ENCODE measurements around the gene ATMIN. TPM values are rescaled to one million over a fixed set of nuclear protein-coding genes. Genes with fewer than 3 reads are reported as not detected.

The ATMIN gene
- total and polyA plus RNA-seq, 2 of the 13 experiments (the other 11 are each of a cell fraction or from before 2014, with no cell fraction given), result 34.6 to 60.4 TPM

DNA sequence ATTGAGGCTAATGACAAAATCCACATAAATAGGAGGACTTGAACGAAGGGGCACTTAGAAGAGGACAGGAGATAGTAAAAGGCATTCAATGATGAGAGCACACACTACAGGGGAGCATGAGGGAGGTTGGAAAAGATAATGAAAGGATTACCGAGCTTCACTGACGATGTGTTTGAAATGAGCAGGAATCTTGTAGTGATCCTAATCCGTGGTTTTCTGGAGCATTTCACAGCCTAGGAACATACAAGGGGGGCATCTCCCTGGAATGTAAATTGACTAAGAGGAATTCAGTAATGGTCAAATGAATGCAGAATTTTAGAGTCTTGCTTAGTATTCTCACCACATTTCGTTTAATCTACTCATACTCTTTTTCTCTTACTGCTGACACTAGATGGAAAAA, 5.2 kb downstream of the ATMIN start:
- in situ Hi-C loops (cut with HindIII; ENCODE audit: extremely low pct_ligation_motif_present, low pct_unique_long_range_greater_than_20kb), result loop anchor here (25.0 kb wide), 1 partner anchor 696 kb away; no protein-coding TSS in a partner anchor
- intact Hi-C loops (cut with micrococcal nuclease; ENCODE audit: unreplicated experiment), result no loop called here
- no peak for ATAC-seq
- no peak overlapping the region for H2AFZ ChIP-seq (ENCODE audit: low read length)
- 94% methylated on average over 5 of the region's 5 CpGs for WGBS (ENCODE audit: low lambda C conversion rate)
- H3K4me3 ChIP-seq (replicated peaks in 1 of 3; ENCODE audit: insufficient read depth in 1 of 3, low read depth in 2 of 3, low read length in 3 of 3), result no peak overlapping the region
- TF ChIP-seq IKZF1 (IDR thresholded peaks at IDR 0.05) (no peak), NPAS2 (CRISPR knock-in tag; IDR thresholded peaks at IDR 0.05; ENCODE audit: borderline replicate concordance) (no peak), ZNF557 (CRISPR knock-in tag; IDR thresholded peaks at IDR 0.05) (no peak), MEF2D (CRISPR knock-in tag; IDR thresholded peaks at IDR 0.05) (no peak), SAFB2 (CRISPR knock-in tag; IDR thresholded peaks at IDR 0.05; ENCODE audit: borderline replicate concordance, low read depth) (no peak)
- TF ChIP-seq, protein P1, sequence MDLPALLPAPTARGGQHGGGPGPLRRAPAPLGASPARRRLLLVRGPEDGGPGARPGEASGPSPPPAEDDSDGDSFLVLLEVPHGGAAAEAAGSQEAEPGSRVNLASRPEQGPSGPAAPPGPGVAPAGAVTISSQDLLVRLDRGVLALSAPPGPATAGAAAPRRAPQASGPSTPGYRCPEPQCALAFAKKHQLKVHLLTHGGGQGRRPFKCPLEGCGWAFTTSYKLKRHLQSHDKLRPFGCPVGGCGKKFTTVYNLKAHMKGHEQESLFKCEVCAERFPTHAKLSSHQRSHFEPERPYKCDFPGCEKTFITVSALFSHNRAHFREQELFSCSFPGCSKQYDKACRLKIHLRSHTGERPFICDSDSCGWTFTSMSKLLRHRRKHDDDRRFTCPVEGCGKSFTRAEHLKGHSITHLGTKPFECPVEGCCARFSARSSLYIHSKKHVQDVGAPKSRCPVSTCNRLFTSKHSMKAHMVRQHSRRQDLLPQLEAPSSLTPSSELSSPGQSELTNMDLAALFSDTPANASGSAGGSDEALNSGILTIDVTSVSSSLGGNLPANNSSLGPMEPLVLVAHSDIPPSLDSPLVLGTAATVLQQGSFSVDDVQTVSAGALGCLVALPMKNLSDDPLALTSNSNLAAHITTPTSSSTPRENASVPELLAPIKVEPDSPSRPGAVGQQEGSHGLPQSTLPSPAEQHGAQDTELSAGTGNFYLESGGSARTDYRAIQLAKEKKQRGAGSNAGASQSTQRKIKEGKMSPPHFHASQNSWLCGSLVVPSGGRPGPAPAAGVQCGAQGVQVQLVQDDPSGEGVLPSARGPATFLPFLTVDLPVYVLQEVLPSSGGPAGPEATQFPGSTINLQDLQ (CRISPR knock-in tag; IDR thresholded peaks at IDR 0.05), result no peak
- no peak overlapping the region for H3K27ac ChIP-seq (ENCODE audit: extremely low read length, insufficient read depth, low read length)
- H3K4me2 ChIP-seq (ENCODE audit: low read depth, low read length), result no peak overlapping the region
- H4K20me1 ChIP-seq (ENCODE audit: insufficient read depth, low read length), result peaks cover 2% of the 10 kb centered on the region; the same call in 1 of the 2 replicates
- no peak for DNase-seq (ENCODE audit: low spot score)
- peaks cover 35% of the 10 kb centered on the region for H3K79me2 ChIP-seq (ENCODE audit: insufficient read depth, low read length)
- no peaks in the 10 kb centered on the region for H3K9me3 ChIP-seq (ENCODE audit: low read length)
- FAIRE-seq, result no peak
- H3K4me1 ChIP-seq (ENCODE audit: insufficient read depth, low read length), result peaks cover 33% of the 10 kb centered on the region
- no peak overlapping the region for H3K9ac ChIP-seq (ENCODE audit: insufficient read depth, low read depth, low read length)
- ChIA-PET CTCF (ENCODE audit: low intra/inter-chr PET ratio, low total read pairs) (no interaction called here), POLR2A (no interaction called here)
- H3K27me3 ChIP-seq (ENCODE audit: control insufficient read depth in 1 of 2, insufficient read depth in 2 of 2, low read length in 2 of 2), result no peaks in the 10 kb centered on the region; a peak in 1 of 5 replicates
- H3K36me3 ChIP-seq (replicated peaks in 1 of 2; ENCODE audit: control insufficient read depth in 1 of 2, insufficient read depth in 2 of 2, low read length in 2 of 2), result peaks cover 17 to 55% of the 10 kb centered on the region in 2 experiments
- no TSS peak for BruUV-seq (replicated peaks)

DNA sequence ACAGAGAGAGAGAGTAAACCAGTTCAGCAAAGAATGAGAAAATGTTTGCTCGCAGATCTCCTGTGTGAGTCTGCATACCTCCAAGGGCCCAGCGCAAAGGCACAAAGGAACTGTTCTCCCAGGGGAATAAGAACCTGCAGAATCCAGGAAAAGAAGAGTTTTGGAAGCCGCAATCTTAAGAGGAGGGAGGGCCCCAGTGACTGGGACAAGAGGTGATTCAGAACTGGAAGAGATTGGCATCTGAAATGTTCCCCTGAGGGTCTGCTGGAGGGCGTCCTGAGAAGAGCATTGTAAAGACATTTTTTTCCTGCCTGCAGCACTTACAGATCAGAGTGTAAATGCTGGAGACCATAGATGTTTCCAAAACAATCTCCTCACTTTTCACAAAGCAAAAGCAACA, 6.1 kb downstream of the ATMIN start:
- peaks cover 33% of the 10 kb centered on the region for H3K4me1 ChIP-seq (ENCODE audit: insufficient read depth, low read length)
- intact Hi-C loops (cut with micrococcal nuclease; ENCODE audit: unreplicated experiment) (no loop called here), in situ Hi-C loops (cut with HindIII; ENCODE audit: extremely low pct_ligation_motif_present, low pct_unique_long_range_greater_than_20kb) (loop anchor here (25.0 kb wide), 1 partner anchor 696 kb away; no protein-coding TSS in a partner anchor)
- ATAC-seq (no peak), FAIRE-seq (no peak), DNase-seq (ENCODE audit: low spot score) (no peak)
- no peak overlapping the region for H3K4me2 ChIP-seq (ENCODE audit: low read depth, low read length)
- no peak overlapping the region for H3K27ac ChIP-seq (ENCODE audit: extremely low read length, insufficient read depth, low read length)
- H4K20me1 ChIP-seq (ENCODE audit: insufficient read depth, low read length), result peaks cover 2% of the 10 kb centered on the region; the same call in 1 of the 2 replicates
- no TSS peak for BruUV-seq (replicated peaks)
- peaks cover 27% of the 10 kb centered on the region for H3K79me2 ChIP-seq (ENCODE audit: insufficient read depth, low read length)
- POLR2A ChIA-PET, result no interaction called here
- no peak overlapping the region for H3K4me3 ChIP-seq (replicated peaks in 1 of 3; ENCODE audit: insufficient read depth in 1 of 3, low read depth in 2 of 3, low read length in 3 of 3)
- H3K36me3 ChIP-seq (replicated peaks in 1 of 2; ENCODE audit: control insufficient read depth in 1 of 2, insufficient read depth in 2 of 2, low read length in 2 of 2), result peaks cover 17 to 55% of the 10 kb centered on the region in 2 experiments
- H3K9ac ChIP-seq (ENCODE audit: insufficient read depth, low read depth, low read length), result no peak overlapping the region
- WGBS (ENCODE audit: low lambda C conversion rate), result 95% methylated on average over 4 of the region's 4 CpGs
- H3K27me3 ChIP-seq (ENCODE audit: control insufficient read depth in 1 of 2, insufficient read depth in 2 of 2, low read length in 2 of 2), result no peaks in the 10 kb centered on the region; a peak in 1 of 5 replicates
- no peak overlapping the region for H2AFZ ChIP-seq (ENCODE audit: low read length)
- CTCF ChIA-PET (ENCODE audit: low intra/inter-chr PET ratio, low total read pairs), result no interaction called here
- H3K9me3 ChIP-seq (ENCODE audit: low read length), result no peaks in the 10 kb centered on the region
- TF ChIP-seq ZNF7 (CRISPR knock-in tag; IDR thresholded peaks at IDR 0.05) (no peak), RARG (CRISPR knock-in tag; IDR thresholded peaks at IDR 0.05; ENCODE audit: low read depth) (no peak), SNRNP70 (IDR thresholded peaks at IDR 0.05; ENCODE audit: low read depth, low read length) (no peak), KAT7 (CRISPR knock-in tag; IDR thresholded peaks at IDR 0.05; ENCODE audit: borderline replicate concordance) (no peak), DMAP1 (CRISPR knock-in tag; IDR thresholded peaks at IDR 0.05) (no peak)
- TF ChIP-seq, protein P2, sequence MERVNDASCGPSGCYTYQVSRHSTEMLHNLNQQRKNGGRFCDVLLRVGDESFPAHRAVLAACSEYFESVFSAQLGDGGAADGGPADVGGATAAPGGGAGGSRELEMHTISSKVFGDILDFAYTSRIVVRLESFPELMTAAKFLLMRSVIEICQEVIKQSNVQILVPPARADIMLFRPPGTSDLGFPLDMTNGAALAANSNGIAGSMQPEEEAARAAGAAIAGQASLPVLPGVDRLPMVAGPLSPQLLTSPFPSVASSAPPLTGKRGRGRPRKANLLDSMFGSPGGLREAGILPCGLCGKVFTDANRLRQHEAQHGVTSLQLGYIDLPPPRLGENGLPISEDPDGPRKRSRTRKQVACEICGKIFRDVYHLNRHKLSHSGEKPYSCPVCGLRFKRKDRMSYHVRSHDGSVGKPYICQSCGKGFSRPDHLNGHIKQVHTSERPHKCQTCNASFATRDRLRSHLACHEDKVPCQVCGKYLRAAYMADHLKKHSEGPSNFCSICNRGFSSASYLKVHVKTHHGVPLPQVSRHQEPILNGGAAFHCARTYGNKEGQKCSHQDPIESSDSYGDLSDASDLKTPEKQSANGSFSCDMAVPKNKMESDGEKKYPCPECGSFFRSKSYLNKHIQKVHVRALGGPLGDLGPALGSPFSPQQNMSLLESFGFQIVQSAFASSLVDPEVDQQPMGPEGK (CRISPR knock-in tag; IDR thresholded peaks at IDR 0.05), result no peak
- TF ChIP-seq, protein P3, sequence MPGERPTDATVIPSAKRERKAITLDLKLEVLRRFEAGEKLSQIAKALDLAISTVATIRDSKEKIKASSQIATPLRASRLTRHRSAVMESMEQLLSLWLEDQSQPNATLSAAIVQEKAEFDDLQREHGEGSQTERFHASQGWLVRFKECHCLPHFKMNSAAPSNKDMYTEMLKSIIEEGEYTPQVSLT (CRISPR knock-in tag; IDR thresholded peaks at IDR 0.05; ENCODE audit: borderline replicate concordance, low read depth), result no peak
- TF ChIP-seq, protein P4, sequence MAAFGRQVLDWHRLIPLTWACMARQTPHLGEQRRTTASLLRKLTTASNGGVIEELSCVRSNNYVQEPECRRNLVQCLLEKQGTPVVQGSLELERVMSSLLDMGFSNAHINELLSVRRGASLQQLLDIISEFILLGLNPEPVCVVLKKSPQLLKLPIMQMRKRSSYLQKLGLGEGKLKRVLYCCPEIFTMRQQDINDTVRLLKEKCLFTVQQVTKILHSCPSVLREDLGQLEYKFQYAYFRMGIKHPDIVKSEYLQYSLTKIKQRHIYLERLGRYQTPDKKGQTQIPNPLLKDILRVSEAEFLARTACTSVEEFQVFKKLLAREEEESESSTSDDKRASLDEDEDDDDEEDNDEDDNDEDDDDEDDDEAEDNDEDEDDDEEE (CRISPR knock-in tag; IDR thresholded peaks at IDR 0.05), result no peak
